22Rv1 (cell line): ENCODE data around the gene MAPK1.

Experiments used
- CTCF ChIP-seq: fragments of 450-650 bp; IDR thresholded peaks from 2 replicates; pipeline ENCODE4 v1.5.1; 2017; ENCODE audit warnings: mild to moderate bottlenecking
- ZFX ChIP-seq: fragments of 450-650 bp; IDR thresholded peaks from 2 replicates; pipeline ENCODE4 v1.6.1; 2017; ENCODE audit warnings: antibody characterized with exemption, borderline replicate concordance

- TF ChIP-seq CTCF (no peak), ZFX (no peak)
Measured at GRCh38 chr22:21845558-21846453, 21.6 kb downstream of the MAPK1 start.
